Stimulated activated CD8-positive, alpha-beta memory T cell treated with anti-CD3 and anti-CD28 coated beads, Interleukin-2, amount 100 ng/mL, for 1 hour (primary cell): ENCODE measurements around the gene CHCT1.

ENCODE experiments used
- DNase-seq, 2 donors: peaks; one replicate each; pipeline ENCODE4 v3.0.0-alpha.2; 2020; ENCODE audit warnings: low read depth in 2 of 2

CHCT1 gene

GRCh38 chr17:60442271-60443173 is 20.2 kb downstream of the CHCT1 start:
- DNase-seq: no peak

DNA sequence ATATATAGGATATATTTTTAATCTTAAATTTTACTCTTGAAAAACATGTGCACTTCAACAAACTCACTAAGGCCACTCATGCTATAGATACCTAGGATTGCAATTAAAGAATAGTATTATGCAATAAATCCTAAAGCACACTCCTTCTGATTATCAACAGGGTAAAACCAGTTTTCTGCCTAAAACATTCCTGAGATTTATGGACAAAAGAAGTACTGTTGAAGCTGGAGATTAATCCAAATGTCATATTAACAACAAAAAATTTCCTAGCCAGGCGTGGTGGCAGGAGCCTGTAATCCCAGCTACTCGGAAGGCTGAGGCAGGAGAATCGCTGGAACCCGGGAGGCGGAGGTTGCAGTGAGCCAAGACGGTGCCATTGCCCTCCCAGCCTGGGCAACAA is 21.4 kb downstream of the CHCT1 start:
- DNase-seq: no peak

GRCh38 chr17:60445144-60445543 is 22.9 kb downstream of the CHCT1 start:
- DNase-seq: no peak

DNA sequence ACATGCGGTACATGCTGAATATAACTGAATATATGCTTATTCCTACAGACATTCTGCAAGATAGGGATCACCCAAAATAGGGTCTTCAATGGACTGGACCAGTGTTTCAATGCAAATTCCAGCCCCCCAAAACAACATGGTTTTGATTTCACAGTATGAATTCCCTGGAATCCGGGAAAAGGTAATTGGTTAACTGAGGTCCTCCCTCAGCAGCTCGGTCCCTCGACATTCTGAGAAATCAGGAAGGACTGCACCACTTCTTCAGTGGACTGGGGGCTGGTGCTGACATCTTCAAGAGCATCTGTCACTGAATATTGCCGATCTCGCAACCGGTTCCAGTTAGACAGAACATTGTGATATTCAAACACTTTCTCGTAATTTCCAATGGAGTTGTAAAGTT is 25.1 kb downstream of the CHCT1 start:
- no peak for DNase-seq

DNA sequence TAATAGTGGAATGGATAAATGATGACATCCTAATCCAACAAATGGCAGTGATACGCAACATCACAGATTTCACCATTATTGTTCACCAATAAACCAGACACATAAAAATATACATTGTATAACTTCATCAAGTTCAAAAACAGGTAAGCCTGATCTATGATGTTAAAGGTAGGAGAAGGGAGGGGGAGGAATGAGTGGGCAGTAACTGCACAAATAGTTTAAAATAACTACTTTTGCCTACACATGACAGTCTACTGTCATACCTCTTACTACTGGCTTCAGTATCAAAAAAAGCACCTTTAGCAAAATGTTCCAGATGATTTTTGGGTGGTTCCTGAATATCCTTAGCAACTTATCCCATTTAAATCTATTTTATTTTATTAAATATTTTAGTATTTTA is 28.8 kb downstream of the CHCT1 start:
- no peak for DNase-seq

GRCh38 chr17:60451965-60452364 is 29.7 kb downstream of the CHCT1 start:
- DNase-seq: no peak

DNA sequence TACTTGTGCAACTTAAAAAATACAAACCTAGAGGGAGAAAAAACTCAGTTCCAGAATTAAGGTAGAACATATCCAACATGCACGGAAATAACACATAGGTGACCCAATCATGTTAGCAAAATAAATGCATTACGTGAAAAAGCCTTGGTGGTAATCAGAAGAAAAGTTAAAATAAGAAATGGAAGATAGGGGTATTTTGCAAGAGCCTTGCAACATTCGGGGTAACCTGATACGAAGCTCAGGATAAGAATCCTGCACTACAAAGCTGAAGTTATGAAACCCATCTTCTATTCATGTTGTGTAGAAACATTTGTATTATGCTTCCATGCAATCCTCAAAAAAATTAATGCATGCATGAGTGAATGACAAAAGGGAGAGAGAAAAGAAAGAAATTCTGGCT is 33.1 kb downstream of the CHCT1 start:
- DNase-seq: no peak

DNA sequence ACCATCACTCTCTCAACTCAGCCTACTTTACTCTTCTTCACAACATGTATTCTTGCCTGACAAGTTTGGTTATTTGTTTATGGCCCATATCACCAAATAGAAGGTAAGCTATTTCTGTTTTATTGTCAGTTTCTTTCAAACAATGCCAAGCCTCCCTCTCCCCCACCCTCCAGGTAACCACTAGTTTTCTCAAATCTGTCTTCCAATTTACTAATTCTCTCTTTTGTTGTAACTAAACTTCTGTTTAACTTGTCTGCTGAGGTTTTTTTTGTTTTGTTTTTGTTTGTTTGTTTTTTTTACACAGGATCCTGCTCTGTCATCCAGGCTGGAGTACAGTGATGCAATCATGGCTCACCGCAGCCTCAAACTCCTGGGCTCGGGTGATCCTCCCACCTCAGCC is 34.9 kb downstream of the CHCT1 start:
- no peak for DNase-seq

GRCh38 chr17:60461584-60461983 is 39.3 kb downstream of the CHCT1 start:
- no peak for DNase-seq

DNA sequence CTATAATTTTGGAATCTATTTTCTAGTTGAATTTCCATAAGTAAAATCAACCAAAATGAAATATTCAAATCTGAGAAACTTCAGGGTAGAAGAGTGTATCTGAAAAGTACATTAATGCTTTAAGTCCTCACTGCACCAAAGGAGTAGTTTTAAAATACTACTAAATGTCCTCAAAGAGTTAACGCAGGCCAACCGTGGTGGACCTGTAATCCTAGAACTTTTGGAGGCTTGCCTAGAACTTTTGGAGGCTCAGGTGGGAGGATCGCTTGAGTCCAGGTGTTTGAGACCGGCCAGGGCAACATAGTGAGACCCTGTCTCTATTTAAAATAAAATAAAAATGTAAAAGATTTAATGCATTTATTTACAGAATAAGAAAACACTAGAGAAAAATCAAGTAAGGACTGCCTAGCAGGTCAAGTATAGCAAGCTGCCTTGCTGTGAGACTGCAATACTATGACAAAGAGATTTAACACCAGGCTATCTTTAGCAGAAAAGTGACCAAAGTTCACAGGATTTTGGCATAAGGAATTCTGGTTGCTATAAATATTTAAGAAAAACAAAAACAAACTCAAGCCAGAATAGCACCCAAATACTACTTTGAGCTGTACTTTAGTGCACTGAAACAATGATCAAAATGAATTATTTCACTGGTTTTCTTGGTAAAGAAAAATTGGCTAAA is 41.0 kb downstream of the CHCT1 start:
- DNase-seq: no peak

- DNase-seq: no peak
Measured at GRCh38 chr17:60464343-60464742, 42.1 kb downstream of the CHCT1 start.

DNA sequence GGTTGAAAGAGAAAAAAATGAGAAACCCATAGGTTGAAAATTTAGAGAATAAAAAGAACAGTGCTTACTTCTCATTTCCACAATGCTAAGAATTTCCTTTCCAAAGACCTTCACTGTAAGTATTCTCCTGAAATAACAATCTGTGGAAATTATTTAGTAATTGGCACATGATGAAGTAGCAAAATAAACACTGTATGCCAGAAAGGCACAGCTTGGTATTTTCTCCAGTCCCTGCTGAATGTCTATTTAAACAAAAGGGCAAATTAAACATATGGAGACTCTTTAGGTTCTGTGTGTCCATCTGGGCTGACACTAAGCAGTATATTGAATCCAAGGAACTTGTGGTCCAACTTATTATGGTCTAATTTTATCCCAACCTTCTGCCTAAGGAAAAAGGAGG is 46.1 kb downstream of the CHCT1 start:
- DNase-seq: no peak

DNA sequence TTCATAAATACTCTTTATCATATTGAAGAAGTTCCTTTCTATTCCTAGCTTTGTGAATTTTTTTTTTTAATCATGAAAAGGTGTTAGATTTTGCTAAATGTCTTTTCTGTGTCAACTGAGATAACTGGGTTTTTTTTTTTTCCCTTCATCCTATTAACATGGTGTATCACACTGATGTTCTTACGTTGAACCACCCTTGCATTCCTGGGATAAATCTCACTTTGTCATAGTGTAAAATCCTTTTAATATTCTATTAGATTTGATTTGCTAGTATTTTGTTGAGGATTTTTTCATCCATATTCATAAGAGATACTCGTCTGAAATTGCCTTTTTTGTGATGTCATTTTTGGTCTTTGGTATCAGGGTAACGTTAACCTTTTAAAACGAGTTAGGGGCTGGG is 49.2 kb downstream of the CHCT1 start:
- no peak for DNase-seq

DNA sequence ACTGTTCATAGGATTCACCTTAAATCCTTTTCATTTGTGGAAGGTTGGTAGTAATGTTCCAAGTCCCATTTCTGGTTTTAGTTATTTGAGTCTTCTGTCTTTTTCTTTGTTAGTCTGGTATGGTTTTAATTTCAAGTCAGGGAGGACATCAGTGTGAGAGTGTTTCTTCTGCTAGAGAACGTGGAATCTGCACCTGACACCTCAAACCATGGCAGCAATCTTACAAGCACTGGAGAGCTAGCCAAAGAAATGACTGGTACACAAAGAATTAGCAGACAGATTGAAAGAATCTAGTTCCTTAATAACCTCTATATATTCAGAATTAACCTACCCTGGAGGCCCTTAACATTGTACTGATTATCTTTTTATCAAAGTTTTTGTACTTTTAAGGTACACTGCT is 50.2 kb downstream of the CHCT1 start:
- DNase-seq: no peak

GRCh38 chr17:60473788-60474187 is 51.5 kb downstream of the CHCT1 start:
- no peak for DNase-seq
